ENCODE data around the gene HDGFL3.
"Not testable (repeated sequence)": the region's sequence is repeated elsewhere in the genome, so short reads cannot be mapped to it uniquely, and the experiment has no call there.

GRCh38 chr15:83221781-83222180 lies 14.2 kb upstream of the HDGFL3 start:
- not testable (repeated sequence) for TF ChIP-seq POLR2AphosphoS5 (IDR thresholded peaks at IDR 0.05; ENCODE audit: low read depth, low read length); SIN3A (IDR thresholded peaks at IDR 0.05; ENCODE audit: borderline replicate concordance, insufficient read depth, low read depth, low read length); TCF7L2 (IDR thresholded peaks at IDR 0.05; ENCODE audit: low read depth, low read length)
- TF ChIP-seq, protein P1, sequence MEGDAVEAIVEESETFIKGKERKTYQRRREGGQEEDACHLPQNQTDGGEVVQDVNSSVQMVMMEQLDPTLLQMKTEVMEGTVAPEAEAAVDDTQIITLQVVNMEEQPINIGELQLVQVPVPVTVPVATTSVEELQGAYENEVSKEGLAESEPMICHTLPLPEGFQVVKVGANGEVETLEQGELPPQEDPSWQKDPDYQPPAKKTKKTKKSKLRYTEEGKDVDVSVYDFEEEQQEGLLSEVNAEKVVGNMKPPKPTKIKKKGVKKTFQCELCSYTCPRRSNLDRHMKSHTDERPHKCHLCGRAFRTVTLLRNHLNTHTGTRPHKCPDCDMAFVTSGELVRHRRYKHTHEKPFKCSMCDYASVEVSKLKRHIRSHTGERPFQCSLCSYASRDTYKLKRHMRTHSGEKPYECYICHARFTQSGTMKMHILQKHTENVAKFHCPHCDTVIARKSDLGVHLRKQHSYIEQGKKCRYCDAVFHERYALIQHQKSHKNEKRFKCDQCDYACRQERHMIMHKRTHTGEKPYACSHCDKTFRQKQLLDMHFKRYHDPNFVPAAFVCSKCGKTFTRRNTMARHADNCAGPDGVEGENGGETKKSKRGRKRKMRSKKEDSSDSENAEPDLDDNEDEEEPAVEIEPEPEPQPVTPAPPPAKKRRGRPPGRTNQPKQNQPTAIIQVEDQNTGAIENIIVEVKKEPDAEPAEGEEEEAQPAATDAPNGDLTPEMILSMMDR (IDR thresholded peaks at IDR 0.05), result not testable (repeated sequence)
- TF ChIP-seq, protein P2, sequence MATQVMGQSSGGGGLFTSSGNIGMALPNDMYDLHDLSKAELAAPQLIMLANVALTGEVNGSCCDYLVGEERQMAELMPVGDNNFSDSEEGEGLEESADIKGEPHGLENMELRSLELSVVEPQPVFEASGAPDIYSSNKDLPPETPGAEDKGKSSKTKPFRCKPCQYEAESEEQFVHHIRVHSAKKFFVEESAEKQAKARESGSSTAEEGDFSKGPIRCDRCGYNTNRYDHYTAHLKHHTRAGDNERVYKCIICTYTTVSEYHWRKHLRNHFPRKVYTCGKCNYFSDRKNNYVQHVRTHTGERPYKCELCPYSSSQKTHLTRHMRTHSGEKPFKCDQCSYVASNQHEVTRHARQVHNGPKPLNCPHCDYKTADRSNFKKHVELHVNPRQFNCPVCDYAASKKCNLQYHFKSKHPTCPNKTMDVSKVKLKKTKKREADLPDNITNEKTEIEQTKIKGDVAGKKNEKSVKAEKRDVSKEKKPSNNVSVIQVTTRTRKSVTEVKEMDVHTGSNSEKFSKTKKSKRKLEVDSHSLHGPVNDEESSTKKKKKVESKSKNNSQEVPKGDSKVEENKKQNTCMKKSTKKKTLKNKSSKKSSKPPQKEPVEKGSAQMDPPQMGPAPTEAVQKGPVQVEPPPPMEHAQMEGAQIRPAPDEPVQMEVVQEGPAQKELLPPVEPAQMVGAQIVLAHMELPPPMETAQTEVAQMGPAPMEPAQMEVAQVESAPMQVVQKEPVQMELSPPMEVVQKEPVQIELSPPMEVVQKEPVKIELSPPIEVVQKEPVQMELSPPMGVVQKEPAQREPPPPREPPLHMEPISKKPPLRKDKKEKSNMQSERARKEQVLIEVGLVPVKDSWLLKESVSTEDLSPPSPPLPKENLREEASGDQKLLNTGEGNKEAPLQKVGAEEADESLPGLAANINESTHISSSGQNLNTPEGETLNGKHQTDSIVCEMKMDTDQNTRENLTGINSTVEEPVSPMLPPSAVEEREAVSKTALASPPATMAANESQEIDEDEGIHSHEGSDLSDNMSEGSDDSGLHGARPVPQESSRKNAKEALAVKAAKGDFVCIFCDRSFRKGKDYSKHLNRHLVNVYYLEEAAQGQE (IDR thresholded peaks at IDR 0.05; ENCODE audit: insufficient read depth in 1 of 2, low read depth in 2 of 2, low read length in 1 of 2), result not testable (repeated sequence)

Measured in Panc1 (cell line).